ENCODE data around the gene ZSCAN23. TPM values are rescaled to one million over a fixed set of nuclear protein-coding genes. Genes with fewer than 3 reads are reported as not detected.

Gene ZSCAN23
- polyA plus RNA-seq, result under 1 TPM in 1 of 3 donors, not detected in 2; 0.16 TPM

- peak within 1 kb of the TSS; percentile 87 to 96 (median 88) for H3K4me3 Mint-ChIP-seq
- H3K36me3 Mint-ChIP-seq, result peaks cover 0 to 9% (median 4%) of the 10 kb centered on the region in 3 donors
- peak; percentile 85 to 91 (median 88) for DNase-seq
- H3K9me3 Mint-ChIP-seq, result peaks cover 9 to 39% (median 13%) of the 10 kb centered on the region in 6 donors
- H3K4me1 Mint-ChIP-seq, result peaks cover 24 to 31% of the 10 kb centered on the region in 2 donors
- peak within 1 kb of the TSS; percentile 63 to 97 (median 88) for H3K27ac Mint-ChIP-seq
- H3K27me3 Mint-ChIP-seq (ENCODE audit: low read depth in 3 of 3), result peaks cover 15 to 23% (median 22%) of the 10 kb centered on the region in 3 donors
Measured at GRCh38 chr6:28443112-28443773, at the start of gene ZSCAN23. Gene ZSCAN23 (minus strand): TSS chr6:28443491. CDS start chr6:28436266, 7,225 bp downstream.

- H3K27ac Mint-ChIP-seq, result no peak overlapping the region
- H3K4me1 Mint-ChIP-seq, result peaks cover 11 to 13% of the 10 kb centered on the region in 2 donors
- no peak overlapping the region for H3K4me3 Mint-ChIP-seq
- H3K9me3 Mint-ChIP-seq, result peaks cover 0 to 6% (median 0%) of the 10 kb centered on the region in 6 donors
- H3K27me3 Mint-ChIP-seq (ENCODE audit: low read depth in 3 of 3), result peaks cover 13 to 39% (median 32%) of the 10 kb centered on the region in 3 donors
- H3K36me3 Mint-ChIP-seq, result no peaks in the 10 kb centered on the region
- no peak for DNase-seq
Measured at GRCh38 chr6:28491984-28492317, 48.7 kb upstream of the ZSCAN23 start.

GRCh38 chr6:28490205-28490890, 47.1 kb upstream of the ZSCAN23 start:
- no peaks in the 10 kb centered on the region for H3K36me3 Mint-ChIP-seq
- peaks cover 11 to 13% of the 10 kb centered on the region in 2 donors for H3K4me1 Mint-ChIP-seq
- no peak for DNase-seq
- H3K4me3 Mint-ChIP-seq, result peak overlapping the region in 4 of 5 donors; percentile 4 to 50 (median 28)
- H3K27ac Mint-ChIP-seq, result no peak overlapping the region
- H3K9me3 Mint-ChIP-seq, result peaks cover 0 to 9% (median 0%) of the 10 kb centered on the region in 6 donors
- H3K27me3 Mint-ChIP-seq (ENCODE audit: low read depth in 3 of 3), result peaks cover 18 to 41% (median 30%) of the 10 kb centered on the region in 3 donors

- DNase-seq, result no peak
- Mint-ChIP-seq H3K4me3 (peak overlapping the region in 4 of 5 donors; percentile 4 to 50 (median 29)), H3K27me3 (ENCODE audit: low read depth in 3 of 3) (peaks cover 19 to 43% (median 30%) of the 10 kb centered on the region in 3 donors)
Measured at GRCh38 chr6:28489366-28490204, 46.3 kb upstream of the ZSCAN23 start.

GRCh38 chr6:28488916-28489365, 45.6 kb upstream of the ZSCAN23 start:
- H3K4me1 Mint-ChIP-seq, result peaks cover 11 to 13% of the 10 kb centered on the region in 2 donors
- no peak overlapping the region for H3K27ac Mint-ChIP-seq

More at GRCh38 chr6:28489366-28490204, 46.3 kb upstream of the ZSCAN23 start:
- Mint-ChIP-seq H3K9me3 (peaks cover 0 to 13% (median 0%) of the 10 kb centered on the region in 6 donors), H3K36me3 (no peaks in the 10 kb centered on the region), H3K4me1 (peaks cover 11 to 13% of the 10 kb centered on the region in 2 donors), H3K27ac (no peak overlapping the region)

GRCh38 chr6:28486988-28487742, 43.9 kb upstream of the ZSCAN23 start:
- DNase-seq, result no peak
- peaks cover 22 to 45% (median 35%) of the 10 kb centered on the region in 3 donors for H3K27me3 Mint-ChIP-seq (ENCODE audit: low read depth in 3 of 3)
- H3K4me3 Mint-ChIP-seq, result no peak overlapping the region
- H3K36me3 Mint-ChIP-seq, result no peaks in the 10 kb centered on the region
- peaks cover 0 to 13% (median 0%) of the 10 kb centered on the region in 6 donors for H3K9me3 Mint-ChIP-seq
- H3K27ac Mint-ChIP-seq, result no peak overlapping the region
- peaks cover 11 to 13% of the 10 kb centered on the region in 2 donors for H3K4me1 Mint-ChIP-seq

More at GRCh38 chr6:28488916-28489365, 45.6 kb upstream of the ZSCAN23 start:
- DNase-seq, result no peak
- Mint-ChIP-seq H3K27me3 (ENCODE audit: low read depth in 3 of 3) (peaks cover 19 to 43% (median 28%) of the 10 kb centered on the region in 3 donors), H3K9me3 (peaks cover 0 to 13% (median 0%) of the 10 kb centered on the region in 6 donors), H3K36me3 (no peaks in the 10 kb centered on the region), H3K4me3 (peak overlapping the region in 1 of 5 donors; percentile 30)

- no peak overlapping the region for H3K27ac Mint-ChIP-seq
- H3K36me3 Mint-ChIP-seq, result no peaks in the 10 kb centered on the region
- no peak overlapping the region for H3K4me3 Mint-ChIP-seq
- peaks cover 11 to 13% of the 10 kb centered on the region in 2 donors for H3K4me1 Mint-ChIP-seq
- peaks cover 22 to 42% (median 31%) of the 10 kb centered on the region in 3 donors for H3K27me3 Mint-ChIP-seq (ENCODE audit: low read depth in 3 of 3)
- no peak for DNase-seq
- H3K9me3 Mint-ChIP-seq, result peaks cover 0 to 13% (median 0%) of the 10 kb centered on the region in 6 donors
Measured at GRCh38 chr6:28486533-28486932, 43.2 kb upstream of the ZSCAN23 start.

- no peak for DNase-seq
- Mint-ChIP-seq H3K4me1 (peaks cover 8 to 12% of the 10 kb centered on the region in 2 donors), H3K27me3 (ENCODE audit: low read depth in 3 of 3) (peaks cover 17 to 36% (median 27%) of the 10 kb centered on the region in 3 donors), H3K36me3 (no peaks in the 10 kb centered on the region), H3K27ac (no peak overlapping the region), H3K4me3 (no peak overlapping the region), H3K9me3 (peaks cover 0 to 9% (median 0%) of the 10 kb centered on the region in 6 donors)
Measured at GRCh38 chr6:28485482-28485881, 42.2 kb upstream of the ZSCAN23 start.

GRCh38 chr6:28480253-28480932, 37.1 kb upstream of the ZSCAN23 start:
- peaks cover 16 to 34% (median 22%) of the 10 kb centered on the region in 3 donors for H3K27me3 Mint-ChIP-seq (ENCODE audit: low read depth in 3 of 3)
- no peaks in the 10 kb centered on the region for H3K4me1 Mint-ChIP-seq
- DNase-seq, result no peak
- peaks cover 0 to 5% (median 0%) of the 10 kb centered on the region in 6 donors for H3K9me3 Mint-ChIP-seq
- no peaks in the 10 kb centered on the region for H3K36me3 Mint-ChIP-seq
- no peak overlapping the region for H3K4me3 Mint-ChIP-seq
- no peak overlapping the region for H3K27ac Mint-ChIP-seq

- H3K27ac Mint-ChIP-seq, result no peak overlapping the region
- no peak overlapping the region for H3K4me3 Mint-ChIP-seq
- peaks cover 0 to 7% (median 0%) of the 10 kb centered on the region in 6 donors for H3K9me3 Mint-ChIP-seq
- no peaks in the 10 kb centered on the region for H3K36me3 Mint-ChIP-seq
- H3K4me1 Mint-ChIP-seq, result no peaks in the 10 kb centered on the region
- H3K27me3 Mint-ChIP-seq (ENCODE audit: low read depth in 3 of 3), result peaks cover 12 to 37% (median 17%) of the 10 kb centered on the region in 3 donors
- no peak for DNase-seq
Measured at GRCh38 chr6:28478518-28478917, 35.2 kb upstream of the ZSCAN23 start.

GRCh38 chr6:28474441-28475219, 31.3 kb upstream of the ZSCAN23 start:
- Mint-ChIP-seq H3K27me3 (ENCODE audit: low read depth in 3 of 3) (peaks cover 10 to 38% (median 11%) of the 10 kb centered on the region in 3 donors), H3K4me3 (no peak overlapping the region), H3K27ac (no peak overlapping the region), H3K4me1 (no peaks in the 10 kb centered on the region), H3K9me3 (peaks cover 0 to 8% (median 3%) of the 10 kb centered on the region in 6 donors), H3K36me3 (no peaks in the 10 kb centered on the region)
- DNase-seq, result no peak

All from immature natural killer cell (primary cell).